A549 (cell line): ENCODE data around the gene MYO18B. TPM values are rescaled to one million over a fixed set of nuclear protein-coding genes. Genes with fewer than 3 reads are reported as not detected.

Experiments
- ATAC-seq, 2 experiments: fragments of 200-7000 bp in 1 of 2; fragments of >200 bp in 1 of 2; cut with Nextera tagmentation in 1 of 2; cut with Tn5 transposase in 1 of 2; 3 replicates each; pipeline versions ENCODE4 v1.8.0 to v1.9.1; 2018 to 2020; ENCODE audit warnings: mild to moderate bottlenecking in 1 of 2, moderate library complexity in 1 of 2
- CTCF ChIA-PET: fragments of 300-600 bp; sonication (Branson Sonifier 250); formaldehyde crosslinking; extraction: SDS; loops from one replicate; lab custom pipeline; 2021; ENCODE audit warnings: antibody characterized with exemption, inconsistent platforms; lab: Yijun Ruan, JAX
- POLR2A ChIA-PET: fragments of 350-600 bp; formaldehyde crosslinking; extraction: SDS; loops from one replicate; lab custom pipeline; 2021; ENCODE audit warnings: antibody characterized with exemption, inconsistent platforms; lab: Yijun Ruan, JAX
- DNase-seq, 2 experiments: peaks; one replicate each; pipeline versions ENCODE4 v3.0.0 to v3.0.0-alpha.2; 2011 to 2016; ENCODE audit warnings: low read depth in 1 of 2, low spot score in 1 of 2
- FAIRE-seq: peaks from 2 replicates; lab custom pipeline; 2011; peaks lifted over from hg19 to GRCh38; lab: Jason Lieb, UNC
- H3K27ac ChIP-seq, 2 experiments: fragments of >200 bp; sonication (Bioruptor Twin); formaldehyde crosslinking; 3 replicates each; pipeline ENCODE4 v1.5.1; 2016 to 2017
- H3K4me1 ChIP-seq: fragments of >200 bp; sonication (Bioruptor Twin); formaldehyde crosslinking; 3 replicates; pipeline ENCODE4 v1.6.1; 2016
- H3K4me2 ChIP-seq: fragments of >200 bp; sonication (Bioruptor Twin); formaldehyde crosslinking; 3 replicates; pipeline ENCODE4 v1.6.1; 2016
- H3K4me3 ChIP-seq: fragments of >200 bp; sonication (Bioruptor Twin); formaldehyde crosslinking; 3 replicates; pipeline ENCODE4 v1.5.1; 2016
- H3K9me3 ChIP-seq: fragments of >200 bp; sonication (Bioruptor Twin); formaldehyde crosslinking; 3 replicates; pipeline ENCODE4 v1.6.1; 2016
- CBX2 ChIP-seq: fragments of 200-600 bp; sonication (generic); IDR thresholded peaks from 2 replicates; pipeline ENCODE4 v1.6.1; 2016; ENCODE audit warnings: low read depth, mild to moderate bottlenecking, borderline replicate concordance
- CBX8 ChIP-seq: fragments of 200-600 bp; sonication (generic); IDR thresholded peaks from 2 replicates; pipeline ENCODE4 v1.6.1; 2016
- CEBPB ChIP-seq, 2 experiments: fragments of >200 bp in 1 of 2; sonication (Bioruptor Twin) in 1 of 2; formaldehyde crosslinking in 1 of 2; IDR thresholded peaks; 2 replicates each; pipeline ENCODE4 v1.6.1; 2012 to 2016
- CTCF ChIP-seq: fragments of >200 bp; sonication (Bioruptor Twin); formaldehyde crosslinking; IDR thresholded peaks from 3 replicates; pipeline ENCODE4 v1.5.1; 2016
- EHF ChIP-seq: fragments of 250-450 bp; sonication (Bioruptor Pico); IDR thresholded peaks from 2 replicates; pipeline ENCODE4 v1.5.0; 2020; ENCODE audit warnings: mild to moderate bottlenecking
- EHMT2 ChIP-seq: fragments of 200-600 bp; sonication (generic); IDR thresholded peaks from 2 replicates; pipeline ENCODE4 v1.6.1; 2016; ENCODE audit warnings: antibody characterized with exemption, low read depth, mild to moderate bottlenecking, moderate library complexity
- EP300 ChIP-seq, 2 experiments: fragments of >200 bp; sonication (Bioruptor Twin); formaldehyde crosslinking; IDR thresholded peaks; 2 replicates in 1 of 2; 3 replicates in 1 of 2; pipeline ENCODE4 v1.6.1; 2016 to 2017
- ESRRA ChIP-seq: fragments of 150-350 bp; IDR thresholded peaks from 2 replicates; pipeline ENCODE4 v1.6.1; 2014; ENCODE audit warnings: mild to moderate bottlenecking, low read length, borderline replicate concordance
- FOSB ChIP-seq: fragments of 250-450 bp; sonication (Bioruptor Pico); IDR thresholded peaks from 2 replicates; pipeline ENCODE4 v1.5.0; 2020; ENCODE audit warnings: mild to moderate bottlenecking, moderate library complexity
- FOXS1 ChIP-seq: fragments of 250-450 bp; sonication (Bioruptor Pico); IDR thresholded peaks from 2 replicates; pipeline ENCODE4 v1.5.0; 2020; ENCODE audit warnings: mild to moderate bottlenecking, moderate library complexity
- HMGXB4 ChIP-seq: fragments of 250-450 bp; sonication (Bioruptor Pico); IDR thresholded peaks from 2 replicates; pipeline ENCODE4 v1.5.0; 2021; ENCODE audit warnings: mild to moderate bottlenecking, moderate library complexity, borderline replicate concordance
- HOXA7 ChIP-seq: fragments of 250-450 bp; sonication (Bioruptor Pico); IDR thresholded peaks from 2 replicates; pipeline ENCODE4 v1.5.0; 2020; ENCODE audit warnings: mild to moderate bottlenecking, moderate library complexity
- HOXB13 ChIP-seq: fragments of 250-450 bp; sonication (Bioruptor Pico); IDR thresholded peaks from 2 replicates; pipeline ENCODE4 v1.5.0; 2020; ENCODE audit warnings: low read depth, mild to moderate bottlenecking, moderate library complexity
- KDM1A ChIP-seq: fragments of 200-600 bp; sonication (generic); IDR thresholded peaks from 2 replicates; pipeline ENCODE4 v1.6.1; 2016; ENCODE audit warnings: low read depth, mild to moderate bottlenecking
- KDM5A ChIP-seq: fragments of 200-600 bp; sonication (generic); IDR thresholded peaks from 2 replicates; pipeline ENCODE4 v1.6.1; 2016; ENCODE audit warnings: antibody characterized with exemption, mild to moderate bottlenecking
- MAFK ChIP-seq: fragments of 450-650 bp; IDR thresholded peaks from 2 replicates; pipeline ENCODE4 v1.6.1; 2014; ENCODE audit not compliant: partially characterized antibody
- MAZ ChIP-seq: fragments of 150-350 bp; IDR thresholded peaks from 2 replicates; pipeline ENCODE4 v1.6.1; 2014; ENCODE audit warnings: antibody characterized with exemption, low read depth, low read length, borderline replicate concordance
- NFE2L2 ChIP-seq: fragments of 150-350 bp; conservative IDR thresholded peaks from 2 replicates; pipeline ENCODE4 v1.6.1; 2014; ENCODE audit warnings: low read length
- PHF8 ChIP-seq: fragments of 200-600 bp; sonication (generic); IDR thresholded peaks from 2 replicates; pipeline ENCODE4 v1.6.1; 2016; ENCODE audit warnings: low read depth, mild to moderate bottlenecking, antibody characterized with exemption, moderate library complexity, borderline replicate concordance
- POLR2A ChIP-seq: IDR thresholded peaks from 2 replicates; pipeline ENCODE4 v1.6.1; 2012; ENCODE audit warnings: mild to moderate bottlenecking, low read length
- RARB ChIP-seq: fragments of 250-450 bp; sonication (Bioruptor Pico); IDR thresholded peaks from 2 replicates; pipeline ENCODE4 v1.8.0; 2021; ENCODE audit warnings: mild to moderate bottlenecking, moderate library complexity
- RCOR1 ChIP-seq: fragments of 150-350 bp; IDR thresholded peaks from 2 replicates; pipeline ENCODE4 v1.6.1; 2014; ENCODE audit warnings: antibody characterized with exemption, low read length, low read depth
- SMC3 ChIP-seq: fragments of >200 bp; sonication (Bioruptor Twin); formaldehyde crosslinking; IDR thresholded peaks from 3 replicates; pipeline ENCODE4 v1.6.1; 2018; ENCODE audit warnings: inconsistent platforms
- TP53 ChIP-seq: fragments of 250-450 bp; sonication (Bioruptor Pico); IDR thresholded peaks from 2 replicates; pipeline ENCODE4 v1.5.0; 2021; ENCODE audit warnings: mild to moderate bottlenecking, moderate library complexity
- USF2 ChIP-seq: fragments of 450-650 bp; IDR thresholded peaks from 2 replicates; pipeline ENCODE4 v1.6.1; 2014; ENCODE audit warnings: antibody characterized with exemption
- ZFP36 ChIP-seq: fragments of 450-650 bp; IDR thresholded peaks from 2 replicates; pipeline ENCODE4 v1.6.1; 2014; ENCODE audit warnings: borderline replicate concordance; ENCODE audit not compliant: partially characterized antibody
- WGBS: methylation state at CpG from one replicate; pipeline ENCODE4 v1.1.6; 2017; ENCODE audit errors: missing lambda C conversion rate; 5-methylcytosine and 5-hydroxymethylcytosine counted together
- polyA plus RNA-seq, 4 experiments: library from polyadenylated mRNA; depleted of rRNA in 3 of 4; stranded (reverse); fragments of >200 nt; fragmentation: RNase III in 1 of 4; extraction: RNeasy Plus Mini Kit Qiagen cat#74134 plus additional on column Dnase treatment in 1 of 4; gene quantifications; 2 replicates in 3 of 4; 3 replicates in 1 of 4; pipeline ENCODE4 v1.2.3, GENCODE V29; 2011 to 2017

MYO18B gene
- polyA plus RNA-seq, 2 of the 4 experiments (the other 2 are of a cell fraction): 0.01 TPM

GRCh38 chr22:25804676-25805075, 62.7 kb downstream of the MYO18B start (continued):
- TF ChIP-seq KDM1A: no peak
- no peak for TF ChIP-seq KDM5A
- no peak for TF ChIP-seq EHMT2
- no peak for TF ChIP-seq NFE2L2
- no peak for TF ChIP-seq HOXA7 (CRISPR knock-in tag)
- no peak for TF ChIP-seq POLR2A
- TF ChIP-seq FOXS1 (CRISPR knock-in tag): no peak
- TF ChIP-seq RARB (CRISPR knock-in tag): no peak
- TF ChIP-seq USF2: no peak
- TF ChIP-seq CBX2: no peak

GRCh38 chr22:25806579-25806978, 64.6 kb downstream of the MYO18B start:
- no peak for DNase-seq
- Histone ChIP-seq H3K4me2 (no peak overlapping the region), H3K27ac (no peak overlapping the region), H3K4me3 (no peak overlapping the region), H3K9me3 (peaks cover 4% of the 10 kb centered on the region; the same call in 1 of the 3 replicates), H3K4me1 (no peaks in the 10 kb centered on the region)
- no peak for FAIRE-seq
- POLR2A ChIA-PET: no interaction called here
- no peak for ATAC-seq
- TF ChIP-seq CTCF: no peak
- no peak for TF ChIP-seq MAFK
- no peak for TF ChIP-seq EP300 (IDR thresholded peaks at IDR 0.05)
- TF ChIP-seq CBX8: no peak
- TF ChIP-seq CEBPB (IDR thresholded peaks at IDR 0.05): no peak
- no peak for TF ChIP-seq EHF
- TF ChIP-seq ESRRA: no peak
- TF ChIP-seq ZFP36: no peak
- no peak for TF ChIP-seq TP53 (CRISPR knock-in tag)
- no peak for TF ChIP-seq FOXS1 (CRISPR knock-in tag)
- no peak for TF ChIP-seq PHF8
- 14% methylated on average over 4 of the region's 4 CpGs for WGBS
- CTCF ChIA-PET: no interaction called here

- DNase-seq (no peak), FAIRE-seq (no peak), ATAC-seq (no peak)
- TF ChIP-seq FOSB (CRISPR knock-in tag): no peak
- no peak overlapping the region for H3K4me3 ChIP-seq
- WGBS: 0% methylated on average over 1 of the region's 1 CpG
- no peak overlapping the region for H3K4me2 ChIP-seq
- CTCF ChIA-PET: no interaction called here
- no peaks in the 10 kb centered on the region for H3K9me3 ChIP-seq
- no peak overlapping the region for H3K27ac ChIP-seq
- no peaks in the 10 kb centered on the region for H3K4me1 ChIP-seq
- POLR2A ChIA-PET: no interaction called here
These were observed 72.7 kb downstream of the MYO18B start for GRCh38 chr22:25814685-25815084.

- ATAC-seq (no peak), FAIRE-seq (no peak), DNase-seq (no peak)
- ChIA-PET CTCF (no interaction called here), POLR2A (no interaction called here)
- no peak overlapping the region for H3K4me3 ChIP-seq
- no peak overlapping the region for H3K27ac ChIP-seq
- H3K9me3 ChIP-seq: no peaks in the 10 kb centered on the region
- TF ChIP-seq HMGXB4 (CRISPR knock-in tag) (no peak), SMC3 (no peak), HOXB13 (CRISPR knock-in tag) (no peak), RCOR1 (no peak), MAFK (no peak), MAZ (no peak), HOXA7 (CRISPR knock-in tag) (no peak)
- no peak overlapping the region for H3K4me2 ChIP-seq
- no peaks in the 10 kb centered on the region for H3K4me1 ChIP-seq
- WGBS: 14% methylated on average over 2 of the region's 2 CpGs
These were observed 73.6 kb downstream of the MYO18B start for GRCh38 chr22:25815561-25815960.
